Osteocyte (in vitro differentiated cells): Measurements from ENCODE around the gene SPDYE5. TPM values are rescaled to one million over a fixed set of nuclear protein-coding genes. Genes with fewer than 3 reads are reported as not detected.
"Not testable (repeated sequence)": the region's sequence is repeated elsewhere in the genome, so short reads cannot be mapped to it uniquely, and the experiment has no call there.

Source experiments
- DNase-seq: peaks from one replicate; pipeline ENCODE4 v3.0.0; 2021; ENCODE audit warnings: mixed read lengths; ENCODE audit not compliant: unreplicated experiment; ENCODE audit errors: extremely low spot score
- H3K27ac Mint-ChIP-seq: one replicate; pipeline ENCODE4 v1.8.0; 2021; ENCODE audit warnings: mild to moderate bottlenecking, mixed read lengths; ENCODE audit not compliant: unreplicated experiment
- H3K27me3 Mint-ChIP-seq: one replicate; pipeline ENCODE4 v1.8.0; 2021; ENCODE audit warnings: mixed read lengths; ENCODE audit not compliant: unreplicated experiment
- H3K36me3 Mint-ChIP-seq: one replicate; pipeline ENCODE4 v1.8.0; 2021; ENCODE audit warnings: mixed read lengths; ENCODE audit not compliant: unreplicated experiment
- H3K4me1 Mint-ChIP-seq: one replicate; pipeline ENCODE4 v1.8.0; 2021; ENCODE audit warnings: mixed read lengths; ENCODE audit not compliant: unreplicated experiment
- H3K4me3 Mint-ChIP-seq: one replicate; pipeline ENCODE4 v1.8.0; 2021; ENCODE audit warnings: mild to moderate bottlenecking, moderate library complexity, mixed read lengths; ENCODE audit not compliant: unreplicated experiment
- H3K9me3 Mint-ChIP-seq: one replicate; pipeline ENCODE4 v1.8.0; 2021; ENCODE audit warnings: mixed read lengths; ENCODE audit not compliant: unreplicated experiment
- long read RNA-seq: library from polyadenylated mRNA; unstranded; transcript quantifications from one replicate; pipeline ENCODE4 v2.0.0, GENCODE V29; 2021
- total RNA-seq: library from RNA; stranded (reverse); gene quantifications from 2 replicates; pipeline ENCODE4 v1.2.1, GENCODE V29; 2021
- TF ChIP-seq, protein P1 (sequence below): fragments of 200-600 bp; sonication (generic); IDR thresholded peaks from 2 replicates; pipeline ENCODE4 v1.5.0; 2021; ENCODE audit warnings: antibody characterized with exemption, mild to moderate bottlenecking, moderate library complexity

The SPDYE5 gene, protein sequence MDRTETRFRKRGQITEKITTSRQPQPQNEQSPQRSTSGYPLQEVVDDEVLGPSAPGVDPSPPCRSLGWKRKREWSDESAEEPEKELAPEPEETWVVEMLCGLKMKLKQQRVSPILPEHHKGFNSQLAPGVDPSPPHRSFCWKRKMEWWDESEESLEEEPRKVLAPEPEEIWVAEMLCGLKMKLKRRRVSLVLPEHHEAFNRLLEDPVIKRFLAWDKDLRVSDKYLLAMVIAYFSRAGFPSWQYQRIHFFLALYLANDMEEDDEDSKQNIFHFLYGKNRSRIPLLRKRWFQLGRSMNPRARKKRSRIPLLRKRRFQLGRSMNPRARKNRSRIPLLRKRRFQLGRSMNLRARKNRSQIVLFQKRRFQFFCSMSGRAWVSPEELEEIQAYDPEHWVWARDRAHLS
- total RNA-seq = not detected in 2 replicates
- long read RNA-seq, partial matches to known transcripts = 0 of 5 reads
- long read RNA-seq, other reads (novel, unspliced or antisense) = 5 of 5 reads

- not testable (repeated sequence) for H3K27ac Mint-ChIP-seq, H3K36me3 Mint-ChIP-seq, H3K4me1 Mint-ChIP-seq, H3K27me3 Mint-ChIP-seq, H3K9me3 Mint-ChIP-seq, DNase-seq, H3K4me3 Mint-ChIP-seq
Measured at GRCh38 chr7:75492020-75492419, at the start of gene SPDYE5. SPDYE5 (plus strand) TSS chr7:75492320; CDS start chr7:75494048, 1,728 bp downstream.

- H3K27me3 Mint-ChIP-seq, H3K4me1 Mint-ChIP-seq, H3K9me3 Mint-ChIP-seq: not testable (repeated sequence)
- Mint-ChIP-seq H3K27ac (peak overlapping the region; percentile 96), H3K4me3 (peak overlapping the region; percentile 87), H3K36me3 (peaks cover 17% of the 10 kb centered on the region)
- DNase-seq = peak; percentile 87
Measured at GRCh38 chr7:75442465-75443111, 49.5 kb upstream of the SPDYE5 start.

DNA sequence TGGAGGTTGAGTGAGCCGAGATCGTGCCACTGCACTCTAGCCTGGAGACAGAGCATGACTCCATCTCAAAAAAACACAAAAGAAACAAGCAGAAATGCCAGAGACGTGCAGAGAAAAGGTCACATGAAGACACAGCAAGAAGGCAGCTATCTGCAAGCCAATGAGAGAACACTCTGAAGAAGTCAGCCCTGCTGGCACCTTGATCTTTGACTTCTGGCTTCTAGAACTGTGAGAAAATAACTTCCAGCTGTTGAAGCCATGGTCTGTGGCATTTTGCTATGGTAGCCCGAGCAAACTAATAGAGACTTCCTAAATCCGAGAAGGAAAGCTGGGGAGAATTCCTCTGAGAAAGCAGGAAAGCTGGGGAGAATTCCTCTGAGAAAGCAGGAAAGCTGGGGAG is 42.2 kb upstream of the SPDYE5 start:
- not testable (repeated sequence) for H3K4me1 Mint-ChIP-seq, H3K27me3 Mint-ChIP-seq, H3K4me3 Mint-ChIP-seq, H3K9me3 Mint-ChIP-seq, H3K36me3 Mint-ChIP-seq, H3K27ac Mint-ChIP-seq
- peak; percentile 6 for DNase-seq

- not testable (repeated sequence) for DNase-seq, H3K27ac Mint-ChIP-seq, H3K27me3 Mint-ChIP-seq, H3K9me3 Mint-ChIP-seq, H3K4me3 Mint-ChIP-seq, H3K4me1 Mint-ChIP-seq, H3K36me3 Mint-ChIP-seq
- TF ChIP-seq, protein P1, sequence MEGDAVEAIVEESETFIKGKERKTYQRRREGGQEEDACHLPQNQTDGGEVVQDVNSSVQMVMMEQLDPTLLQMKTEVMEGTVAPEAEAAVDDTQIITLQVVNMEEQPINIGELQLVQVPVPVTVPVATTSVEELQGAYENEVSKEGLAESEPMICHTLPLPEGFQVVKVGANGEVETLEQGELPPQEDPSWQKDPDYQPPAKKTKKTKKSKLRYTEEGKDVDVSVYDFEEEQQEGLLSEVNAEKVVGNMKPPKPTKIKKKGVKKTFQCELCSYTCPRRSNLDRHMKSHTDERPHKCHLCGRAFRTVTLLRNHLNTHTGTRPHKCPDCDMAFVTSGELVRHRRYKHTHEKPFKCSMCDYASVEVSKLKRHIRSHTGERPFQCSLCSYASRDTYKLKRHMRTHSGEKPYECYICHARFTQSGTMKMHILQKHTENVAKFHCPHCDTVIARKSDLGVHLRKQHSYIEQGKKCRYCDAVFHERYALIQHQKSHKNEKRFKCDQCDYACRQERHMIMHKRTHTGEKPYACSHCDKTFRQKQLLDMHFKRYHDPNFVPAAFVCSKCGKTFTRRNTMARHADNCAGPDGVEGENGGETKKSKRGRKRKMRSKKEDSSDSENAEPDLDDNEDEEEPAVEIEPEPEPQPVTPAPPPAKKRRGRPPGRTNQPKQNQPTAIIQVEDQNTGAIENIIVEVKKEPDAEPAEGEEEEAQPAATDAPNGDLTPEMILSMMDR = peak; percentile 60
Measured at GRCh38 chr7:75452494-75452955, 39.6 kb upstream of the SPDYE5 start.

DNA sequence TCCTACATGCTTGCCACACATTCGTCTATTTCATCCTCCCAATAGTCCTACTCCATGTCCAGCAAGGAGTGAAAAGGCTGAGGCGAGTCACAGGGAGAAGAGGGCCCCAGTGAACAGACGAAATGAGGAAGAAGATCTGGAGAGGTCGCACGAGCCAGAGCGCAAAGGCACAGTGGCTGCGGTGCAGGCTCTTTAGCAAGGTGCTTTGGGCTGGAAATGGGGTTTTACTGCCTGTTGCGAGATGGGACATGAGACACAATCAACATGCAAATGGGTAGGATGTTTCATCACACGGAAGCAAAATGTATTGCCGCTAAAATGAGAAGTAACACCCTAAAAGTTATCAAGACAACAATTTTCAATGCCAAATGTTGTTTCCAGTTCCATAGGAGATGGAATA is 35.7 kb upstream of the SPDYE5 start:
- not testable (repeated sequence) for H3K27ac Mint-ChIP-seq, H3K4me3 Mint-ChIP-seq, H3K9me3 Mint-ChIP-seq, H3K4me1 Mint-ChIP-seq, H3K27me3 Mint-ChIP-seq, DNase-seq, H3K36me3 Mint-ChIP-seq

DNA sequence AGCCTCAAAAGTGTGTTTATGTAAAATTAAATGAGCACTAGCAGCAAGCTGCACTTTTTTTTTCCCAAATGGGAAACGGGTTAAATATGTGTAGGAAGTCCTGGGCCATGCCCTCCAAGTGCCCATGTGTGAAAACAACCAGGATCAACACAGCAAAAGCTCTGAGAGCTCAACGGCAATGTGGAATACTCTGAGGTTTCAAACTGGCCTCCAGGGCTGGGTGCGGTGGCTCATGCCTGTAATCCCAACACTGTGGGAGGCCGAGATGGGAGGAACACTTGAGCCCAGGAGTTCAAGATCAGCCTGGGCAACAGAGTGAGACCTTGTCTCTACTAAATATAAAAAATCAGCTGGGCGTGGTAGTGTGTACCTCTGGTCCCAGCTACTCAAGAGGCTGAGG is 34.1 kb upstream of the SPDYE5 start:
- not testable (repeated sequence) for H3K9me3 Mint-ChIP-seq, H3K27me3 Mint-ChIP-seq, DNase-seq, H3K27ac Mint-ChIP-seq, H3K4me1 Mint-ChIP-seq, H3K4me3 Mint-ChIP-seq, H3K36me3 Mint-ChIP-seq

DNA sequence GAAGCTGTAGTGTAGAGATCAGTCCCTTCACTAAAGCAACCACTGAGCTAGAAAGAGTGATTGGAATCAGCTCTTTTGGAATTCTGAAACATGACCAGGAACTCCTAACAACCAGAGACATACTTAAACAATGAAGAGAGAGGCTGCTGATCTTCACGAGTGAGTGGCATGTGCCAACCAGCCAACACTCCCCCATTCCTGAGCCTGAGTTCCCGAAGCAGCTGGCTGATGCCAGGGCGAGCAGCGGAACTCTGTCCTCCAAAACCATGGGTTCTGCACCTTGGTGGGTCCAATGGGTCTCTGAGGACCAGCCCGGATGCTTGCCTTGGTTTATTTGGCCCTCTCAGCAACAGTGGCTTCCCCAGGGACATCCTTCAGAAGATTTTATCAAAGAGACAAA is 31.6 kb upstream of the SPDYE5 start:
- H3K27ac Mint-ChIP-seq, H3K9me3 Mint-ChIP-seq, H3K36me3 Mint-ChIP-seq, H3K27me3 Mint-ChIP-seq, H3K4me3 Mint-ChIP-seq, H3K4me1 Mint-ChIP-seq, DNase-seq: not testable (repeated sequence)

DNA sequence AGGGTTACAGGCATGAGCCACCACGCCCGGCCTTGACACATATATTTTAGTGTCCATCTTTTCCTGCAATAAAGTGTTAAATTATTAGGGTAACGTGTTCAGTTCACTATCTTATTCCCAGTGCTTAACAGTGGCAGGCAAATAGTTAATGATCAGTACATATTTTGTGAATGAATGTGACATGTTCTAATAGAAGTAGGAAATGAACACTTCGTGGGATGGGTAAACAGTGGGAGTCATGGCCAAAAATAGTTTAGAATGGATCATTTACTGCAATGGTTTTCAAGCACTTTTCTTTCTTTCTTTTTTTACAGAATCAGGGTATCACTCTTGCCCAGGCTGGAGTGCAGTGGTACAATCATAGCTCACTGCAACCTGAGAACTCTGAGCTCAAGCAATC is 22.0 kb upstream of the SPDYE5 start:
- H3K9me3 Mint-ChIP-seq, H3K4me1 Mint-ChIP-seq, H3K27me3 Mint-ChIP-seq, H3K27ac Mint-ChIP-seq, H3K4me3 Mint-ChIP-seq, DNase-seq: not testable (repeated sequence)
- peaks cover 25% of the 10 kb centered on the region for H3K36me3 Mint-ChIP-seq

GRCh38 chr7:75477457-75477856 is 14.7 kb upstream of the SPDYE5 start:
- not testable (repeated sequence) for H3K9me3 Mint-ChIP-seq, H3K27me3 Mint-ChIP-seq, H3K27ac Mint-ChIP-seq, H3K36me3 Mint-ChIP-seq, DNase-seq, H3K4me1 Mint-ChIP-seq, H3K4me3 Mint-ChIP-seq

- H3K4me3 Mint-ChIP-seq, H3K27ac Mint-ChIP-seq, H3K4me1 Mint-ChIP-seq, H3K36me3 Mint-ChIP-seq, H3K27me3 Mint-ChIP-seq, DNase-seq, H3K9me3 Mint-ChIP-seq: not testable (repeated sequence)
Measured at GRCh38 chr7:75480313-75480712, 11.8 kb upstream of the SPDYE5 start.

- not testable (repeated sequence) for H3K27me3 Mint-ChIP-seq, DNase-seq, H3K9me3 Mint-ChIP-seq, H3K36me3 Mint-ChIP-seq, H3K4me1 Mint-ChIP-seq
- H3K4me3 Mint-ChIP-seq = peak overlapping the region; percentile 89
- peak overlapping the region; percentile 81 for H3K27ac Mint-ChIP-seq
Measured at GRCh38 chr7:75485355-75485978, 6.7 kb upstream of the SPDYE5 start.
